Stimulated activated CD4-positive, alpha-beta T cell treated with anti-CD3 and anti-CD28 coated beads, Interleukin-2, amount 100 ng/mL, for 48 hours (primary cell): ENCODE data around the gene ARHGAP31.
"Not testable (repeated sequence)": the region's sequence is repeated elsewhere in the genome, so short reads cannot be mapped to it uniquely, and the experiment has no call there.

Experiments
- DNase-seq, 2 donors: peaks; one replicate each; pipeline ENCODE4 v3.0.0-alpha.2; 2020

The ARHGAP31 gene

GRCh38 chr3:119294696-119295671 is 801 bp downstream of the ARHGAP31 start:
- DNase-seq: peak; percentile 21 to 34

DNA sequence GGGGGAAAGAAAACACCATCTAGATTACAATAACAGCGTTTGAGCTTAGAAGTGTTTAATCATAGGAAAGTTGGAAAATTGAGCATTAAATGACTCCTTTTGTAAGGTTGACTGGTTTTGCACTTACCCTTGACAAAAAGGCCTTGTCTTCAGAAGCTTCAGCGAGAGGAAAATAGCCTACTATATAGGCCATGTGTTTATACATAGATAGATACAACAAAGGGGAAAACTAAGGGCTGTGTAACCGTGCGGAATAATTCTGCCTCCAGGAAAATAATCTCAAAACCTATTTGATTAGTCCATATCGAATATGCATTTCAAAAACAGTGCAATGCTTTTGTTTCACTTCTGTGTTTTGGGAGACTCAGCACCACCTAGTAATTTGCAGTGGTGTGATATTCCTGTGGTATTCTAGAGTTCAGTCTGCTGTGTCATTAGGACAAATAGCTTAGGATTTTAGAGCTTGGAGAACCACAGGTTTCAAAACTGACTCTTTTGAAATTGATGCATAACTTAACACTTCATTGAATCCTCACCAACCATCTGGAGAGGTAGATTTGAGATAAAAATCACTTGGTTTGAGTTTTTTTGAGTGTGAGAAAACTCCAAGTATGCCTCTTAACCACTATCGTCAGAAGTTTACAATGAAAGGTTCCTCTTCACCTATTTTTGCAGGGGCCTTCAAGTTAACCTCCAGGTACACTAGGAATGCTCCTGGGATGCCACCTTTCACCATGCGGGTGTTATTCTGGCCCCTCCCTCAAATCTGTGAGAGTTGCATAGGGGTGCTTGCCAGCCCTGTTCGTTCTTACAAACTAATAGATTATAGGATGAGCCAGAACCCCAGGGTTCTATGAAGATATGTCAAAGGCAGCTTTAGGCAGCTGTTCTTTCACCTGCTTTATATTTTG is 1.9 kb downstream of the ARHGAP31 start:
- DNase-seq: no peak

- DNase-seq: no peak
Observed at GRCh38 chr3:119296727-119297122, 2.5 kb downstream of the ARHGAP31 start.

DNA sequence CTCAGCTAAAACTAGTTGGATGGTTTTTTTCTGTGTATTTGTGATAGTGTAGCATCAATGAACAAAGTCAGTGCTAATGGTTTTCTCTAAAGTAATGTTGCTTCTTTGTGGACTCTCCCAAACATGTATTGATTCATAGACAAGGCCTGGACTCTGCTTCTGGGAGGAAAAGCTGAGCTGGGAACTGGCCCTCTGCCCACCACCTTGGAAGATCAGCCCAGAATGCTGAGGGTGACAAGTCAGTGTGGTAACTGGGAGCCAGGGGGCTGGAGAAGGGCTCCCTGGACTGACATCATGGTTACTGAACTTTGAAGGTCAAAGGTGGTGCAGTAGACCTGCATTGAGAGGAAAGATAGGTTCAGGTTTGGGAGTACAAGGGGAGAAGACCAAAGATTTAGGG is 3.0 kb downstream of the ARHGAP31 start:
- DNase-seq: no peak

GRCh38 chr3:119298565-119298941 is 4.4 kb downstream of the ARHGAP31 start:
- DNase-seq: no peak

DNA sequence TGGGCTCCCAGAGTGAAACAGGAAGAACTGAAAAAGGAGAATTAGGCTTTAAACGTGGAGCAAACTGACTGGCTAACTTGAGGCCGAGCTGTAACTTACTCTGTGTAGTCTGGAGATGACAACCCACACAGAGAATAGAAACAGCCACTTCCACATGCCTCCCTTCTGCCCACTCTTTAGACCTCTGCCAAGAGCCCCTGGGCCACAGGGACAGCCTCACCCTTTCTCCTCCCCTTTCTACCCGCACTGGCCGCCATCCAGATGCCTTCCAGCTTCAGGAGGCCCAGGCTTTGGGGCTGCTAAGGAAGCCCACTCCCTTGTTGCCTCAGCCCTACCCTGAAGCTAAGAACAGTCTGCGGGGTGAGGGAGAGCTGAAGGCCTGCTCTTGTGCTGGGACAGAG is 6.8 kb downstream of the ARHGAP31 start:
- no peak for DNase-seq

GRCh38 chr3:119301662-119302061 is 7.5 kb downstream of the ARHGAP31 start:
- DNase-seq: no peak

DNA sequence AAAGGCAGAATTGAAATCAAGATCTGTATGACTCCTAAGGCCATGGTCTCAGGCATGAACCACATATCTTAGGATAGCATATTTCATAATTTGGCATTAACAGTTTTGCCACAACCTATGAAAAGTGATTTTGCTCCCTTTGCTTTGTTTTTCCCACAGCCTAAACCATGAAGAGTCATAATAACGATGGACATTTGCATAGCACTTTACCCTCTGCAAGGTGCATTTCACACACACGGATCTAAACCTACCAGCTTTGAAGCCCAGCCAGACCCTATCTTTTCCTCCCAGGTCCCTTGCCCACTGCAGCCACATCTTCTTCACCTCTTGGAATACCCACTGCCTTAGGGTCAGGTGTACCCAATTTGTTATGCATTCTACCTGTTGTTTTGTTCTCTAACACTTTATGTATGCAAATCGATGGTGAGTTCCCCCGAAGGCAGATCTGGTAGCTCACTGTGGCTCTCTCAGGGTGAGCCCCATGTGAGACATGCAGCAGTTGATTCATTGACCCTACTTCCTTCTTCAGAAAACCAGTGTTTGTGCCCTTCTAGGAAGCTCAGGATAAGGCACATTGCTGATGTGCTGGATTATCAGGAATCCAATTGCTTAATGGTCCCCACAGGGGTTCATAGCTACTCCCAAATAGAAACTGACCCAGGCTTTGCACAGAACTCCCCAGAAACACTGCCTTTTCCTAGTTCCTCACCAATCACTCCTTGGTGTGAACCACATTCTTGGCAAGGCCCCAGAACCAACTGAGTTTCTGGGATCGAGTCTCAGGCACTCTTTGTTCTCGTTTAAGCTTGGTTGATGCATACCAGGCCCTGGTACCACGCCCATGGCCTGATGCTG is 8.7 kb downstream of the ARHGAP31 start:
- no peak for DNase-seq

GRCh38 chr3:119304201-119304713 is 10.1 kb downstream of the ARHGAP31 start:
- no peak for DNase-seq

- DNase-seq: no peak
Observed at GRCh38 chr3:119305286-119305685, 11.1 kb downstream of the ARHGAP31 start.

- DNase-seq: not testable (repeated sequence)
Observed at GRCh38 chr3:119306378-119306777, 12.2 kb downstream of the ARHGAP31 start.

DNA sequence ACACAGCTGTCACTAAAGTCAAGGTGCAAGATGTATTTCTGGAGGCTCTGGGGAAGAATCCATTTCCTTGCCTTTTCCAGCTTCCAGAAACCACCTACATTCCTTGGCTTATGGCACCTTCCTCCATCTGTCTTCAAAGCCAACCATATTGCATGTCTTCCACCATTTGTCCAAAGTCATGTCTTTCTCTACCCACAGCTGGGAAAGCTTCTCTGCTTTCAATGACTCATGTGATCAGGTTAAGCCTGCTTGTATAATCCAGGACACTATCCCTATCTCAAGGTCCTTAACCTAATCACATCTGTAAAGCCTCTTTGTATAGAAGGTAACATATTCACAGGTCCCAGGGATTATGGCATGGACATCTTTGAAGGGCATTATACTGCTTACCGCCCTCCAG is 14.2 kb downstream of the ARHGAP31 start:
- no peak for DNase-seq

GRCh38 chr3:119309591-119309990 is 15.4 kb downstream of the ARHGAP31 start:
- no peak for DNase-seq

- no peak for DNase-seq
Observed at GRCh38 chr3:119310071-119310470, 15.9 kb downstream of the ARHGAP31 start.

DNA sequence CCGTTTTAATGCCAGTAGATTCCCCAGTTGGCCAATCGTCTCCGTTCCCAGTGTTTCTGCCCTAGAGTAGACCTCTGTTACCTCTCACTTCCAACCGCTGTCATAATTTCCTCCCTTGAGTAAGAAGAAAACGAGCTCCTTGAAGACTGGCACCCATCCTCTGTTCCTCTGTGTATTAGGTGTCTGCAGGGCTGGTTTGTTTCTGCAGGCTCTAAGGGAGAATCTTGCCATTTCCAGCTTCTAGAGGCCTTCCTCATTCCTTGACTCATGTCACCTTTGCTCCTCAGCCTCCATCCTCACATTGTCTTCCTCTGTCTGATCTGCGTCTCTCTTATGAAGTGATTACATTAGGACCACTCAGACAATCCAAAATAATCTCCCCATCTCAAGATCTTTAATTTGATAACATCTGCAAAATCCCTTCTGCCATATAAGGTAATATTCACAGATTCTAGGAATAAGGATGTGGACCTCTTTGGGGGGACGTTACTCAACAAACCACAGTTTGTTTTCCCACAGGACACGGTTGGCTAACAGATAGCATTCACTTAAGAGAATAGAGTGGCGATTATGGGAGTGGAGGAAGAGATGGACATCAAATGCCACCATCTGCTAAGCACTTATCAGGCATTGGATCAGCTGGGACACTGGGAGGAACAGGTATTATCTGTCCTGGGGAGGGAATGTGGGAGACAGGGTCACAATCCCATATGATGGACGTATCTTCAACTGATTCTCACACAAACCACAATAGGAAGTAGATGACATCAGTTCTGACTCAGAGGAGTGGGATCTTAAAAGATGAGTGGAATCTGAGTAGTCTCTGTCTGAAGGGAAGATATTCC is 17.1 kb downstream of the ARHGAP31 start:
- DNase-seq: no peak

DNA sequence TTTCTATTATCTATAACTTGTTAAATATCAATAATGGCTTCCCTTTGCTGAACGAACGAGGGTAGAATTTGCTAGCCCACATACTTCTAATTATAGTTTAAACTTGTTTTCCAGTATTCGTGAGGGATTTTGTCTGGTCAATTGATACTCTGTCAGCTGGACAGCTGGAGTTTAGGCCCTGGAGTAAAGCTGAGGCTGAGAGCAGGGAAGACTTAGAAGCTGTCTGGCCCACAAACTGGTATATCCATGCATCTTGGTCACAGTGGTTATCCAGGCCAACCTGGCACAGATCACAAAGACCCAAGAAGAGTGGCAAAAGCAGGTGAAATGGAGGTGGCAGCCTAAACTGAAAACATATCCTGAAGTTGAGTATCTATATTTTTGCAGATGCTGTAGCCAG is 19.3 kb downstream of the ARHGAP31 start:
- DNase-seq: no peak

DNA sequence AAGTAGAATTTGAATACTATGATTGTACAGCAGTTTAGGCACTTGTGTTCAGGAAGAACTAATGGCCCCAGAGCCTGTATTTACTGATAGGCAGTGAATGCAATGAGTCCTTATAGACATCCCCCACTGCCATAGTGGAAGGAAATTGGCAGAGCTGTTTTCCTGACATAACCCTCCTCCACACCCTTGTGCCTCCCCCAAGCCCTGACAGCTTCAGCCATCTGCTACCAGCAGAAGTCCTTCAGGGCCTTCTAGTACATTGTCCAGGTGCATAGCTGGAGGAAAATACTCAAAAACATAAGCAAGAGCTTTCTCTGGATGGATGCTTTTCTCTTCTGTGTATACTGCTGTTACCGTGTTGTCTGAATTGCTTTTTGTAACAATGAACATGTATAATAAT is 20.6 kb downstream of the ARHGAP31 start:
- DNase-seq: no peak

- no peak for DNase-seq
Observed at GRCh38 chr3:119315600-119316312, 21.6 kb downstream of the ARHGAP31 start.

- no peak for DNase-seq
Observed at GRCh38 chr3:119316313-119316670, 22.1 kb downstream of the ARHGAP31 start.

- DNase-seq: no peak
Observed at GRCh38 chr3:119318876-119319275, 24.7 kb downstream of the ARHGAP31 start.

- no peak for DNase-seq
Observed at GRCh38 chr3:119319311-119319710, 25.1 kb downstream of the ARHGAP31 start.
